SH-SY5Y (cell line): Measurements from ENCODE around the gene RIPOR3.

Source experiments
- GATA2 ChIP-seq: IDR thresholded peaks from 2 replicates; pipeline ENCODE4 v1.6.1; 2011; ENCODE audit warnings: mild to moderate bottlenecking, low read depth, low read length
- GATA3 ChIP-seq: IDR thresholded peaks from 2 replicates; pipeline ENCODE4 v1.6.1; 2011; ENCODE audit warnings: low read depth, mild to moderate bottlenecking, low read length, moderate library complexity

- TF ChIP-seq GATA3: no peak
- TF ChIP-seq GATA2: no peak
Observed at GRCh38 chr20:50630578-50631263, 60.6 kb downstream of the RIPOR3 start.
